Measurements from ENCODE around the gene TRAPPC6A.

Gene TRAPPC6A

DNA sequence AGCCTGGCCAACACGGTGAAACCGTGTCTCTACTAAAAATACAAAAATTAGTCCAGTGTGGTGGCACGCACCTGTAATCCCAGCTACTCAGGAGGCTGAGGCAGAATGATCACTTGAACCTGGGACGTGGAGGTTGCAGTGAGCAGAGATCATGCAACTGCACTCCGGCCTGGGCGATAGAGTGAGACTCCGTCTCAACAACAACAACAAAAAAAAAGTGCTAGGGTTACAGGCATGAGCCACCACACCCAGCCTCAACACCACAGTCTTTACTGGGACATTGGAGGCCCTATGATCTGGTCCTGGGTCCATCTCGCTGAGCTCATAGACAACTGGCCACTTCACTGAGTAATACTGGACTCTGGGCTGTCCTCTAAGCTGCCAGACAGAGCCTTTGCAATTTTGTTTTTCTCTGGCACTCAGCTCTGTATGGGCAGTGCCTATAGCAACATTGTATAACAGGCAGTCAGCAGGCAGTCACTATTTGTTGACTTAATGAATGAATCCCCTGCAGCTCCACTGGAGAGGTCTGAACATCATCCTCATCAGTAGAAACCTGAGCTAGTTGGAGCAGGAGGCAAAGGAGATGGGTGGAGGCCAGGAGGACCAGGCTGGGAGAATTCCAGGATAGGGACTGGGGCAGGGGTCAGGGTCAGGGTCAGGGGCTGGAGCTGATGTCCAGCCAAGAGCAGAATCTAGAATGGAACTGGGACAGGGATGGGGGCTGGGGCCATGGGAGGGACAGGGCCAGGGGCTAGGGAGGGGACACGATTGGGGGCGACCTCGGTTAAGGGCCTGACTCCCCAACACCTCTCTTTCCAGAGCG, 8.7 kb upstream of the TRAPPC6A start:
- DNase-seq (ENCODE audit: low read depth), result no peak

DNA sequence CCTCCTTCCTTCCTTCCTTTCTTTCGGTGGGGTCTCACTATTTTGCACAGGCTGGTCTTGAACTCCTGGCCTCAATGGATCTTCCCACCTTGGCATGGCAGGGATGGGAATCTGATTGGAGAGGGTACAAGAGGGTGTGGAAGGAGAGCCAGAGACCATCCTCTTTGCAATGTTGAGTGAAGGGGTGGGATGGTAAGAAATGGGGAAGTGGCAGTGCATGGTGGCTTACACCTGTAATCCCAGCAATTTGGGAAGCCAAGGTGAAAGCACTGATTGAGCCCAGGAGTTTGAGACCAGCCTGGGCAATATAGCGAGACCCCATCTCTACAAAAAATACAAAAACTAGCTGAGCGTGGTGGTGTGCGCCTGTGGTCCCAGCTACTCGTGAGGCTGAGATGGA, 6.1 kb upstream of the TRAPPC6A start:
- DNase-seq (ENCODE audit: low read depth), result no peak

DNA sequence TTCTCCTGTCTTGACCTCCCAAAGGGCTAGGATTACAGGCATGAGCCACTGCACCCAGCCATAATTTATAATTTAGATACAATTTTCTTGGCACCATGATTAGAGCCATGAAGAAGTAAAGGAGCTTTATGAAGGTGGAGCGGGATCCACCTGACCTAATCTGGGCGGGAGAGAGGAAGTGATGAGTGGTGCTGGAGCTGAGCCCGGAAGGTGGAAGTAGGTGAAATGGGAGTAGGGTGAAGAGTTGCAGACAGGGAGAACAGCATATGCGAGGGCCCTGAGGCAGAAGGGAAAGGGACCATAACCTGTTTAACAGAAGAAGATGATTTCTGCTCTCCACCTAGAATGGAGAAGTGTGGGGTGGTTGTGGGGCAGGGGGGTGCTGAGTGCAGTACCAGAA, 4.7 kb upstream of the TRAPPC6A start:
- no peak for DNase-seq (ENCODE audit: low read depth)

DNA sequence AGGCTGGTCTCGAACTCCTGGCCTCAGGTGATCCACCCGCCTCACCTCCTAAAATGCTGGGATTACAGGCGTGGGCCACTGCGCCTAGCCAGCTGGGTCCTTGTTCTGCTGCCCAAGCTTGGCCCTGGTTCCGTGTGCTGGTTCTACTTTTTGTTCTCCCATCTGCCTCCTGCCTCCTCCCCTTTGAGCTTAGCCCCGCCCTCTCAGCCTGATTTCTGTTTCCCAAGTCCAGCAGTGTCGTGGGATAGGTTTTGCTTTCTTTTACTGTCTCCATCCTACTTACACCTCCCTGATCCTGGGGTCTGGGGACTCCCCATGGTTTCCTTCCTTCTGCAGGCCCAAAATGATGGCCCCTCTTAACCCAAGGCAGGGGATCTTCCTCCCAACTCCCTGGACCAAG, 2.9 kb upstream of the TRAPPC6A start:
- no peak for DNase-seq (ENCODE audit: low read depth)

DNA sequence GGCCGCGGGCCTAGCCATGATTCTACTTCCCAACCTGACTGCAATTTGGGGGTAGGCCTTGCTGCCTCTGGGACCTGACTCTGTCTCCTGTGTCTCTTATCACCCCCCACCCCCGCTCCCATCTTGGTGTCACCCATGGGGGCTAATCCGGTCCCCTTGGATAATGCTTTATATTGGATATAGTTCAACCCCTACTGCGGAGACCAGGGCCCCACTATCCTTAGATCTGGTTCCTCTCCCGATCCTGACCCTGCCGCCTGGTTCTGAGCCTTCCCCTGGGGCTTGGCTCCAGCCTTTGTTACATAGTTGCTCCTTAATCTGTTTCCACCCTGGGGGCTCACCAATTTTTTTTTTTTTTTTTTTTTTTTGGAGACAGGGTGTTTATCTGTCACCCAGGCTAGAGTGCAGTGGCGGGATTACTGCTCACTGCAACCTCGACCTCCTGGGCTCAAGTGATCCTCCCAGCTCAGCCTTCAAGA, 1.9 kb upstream of the TRAPPC6A start:
- no peak for DNase-seq (ENCODE audit: low read depth)

DNA sequence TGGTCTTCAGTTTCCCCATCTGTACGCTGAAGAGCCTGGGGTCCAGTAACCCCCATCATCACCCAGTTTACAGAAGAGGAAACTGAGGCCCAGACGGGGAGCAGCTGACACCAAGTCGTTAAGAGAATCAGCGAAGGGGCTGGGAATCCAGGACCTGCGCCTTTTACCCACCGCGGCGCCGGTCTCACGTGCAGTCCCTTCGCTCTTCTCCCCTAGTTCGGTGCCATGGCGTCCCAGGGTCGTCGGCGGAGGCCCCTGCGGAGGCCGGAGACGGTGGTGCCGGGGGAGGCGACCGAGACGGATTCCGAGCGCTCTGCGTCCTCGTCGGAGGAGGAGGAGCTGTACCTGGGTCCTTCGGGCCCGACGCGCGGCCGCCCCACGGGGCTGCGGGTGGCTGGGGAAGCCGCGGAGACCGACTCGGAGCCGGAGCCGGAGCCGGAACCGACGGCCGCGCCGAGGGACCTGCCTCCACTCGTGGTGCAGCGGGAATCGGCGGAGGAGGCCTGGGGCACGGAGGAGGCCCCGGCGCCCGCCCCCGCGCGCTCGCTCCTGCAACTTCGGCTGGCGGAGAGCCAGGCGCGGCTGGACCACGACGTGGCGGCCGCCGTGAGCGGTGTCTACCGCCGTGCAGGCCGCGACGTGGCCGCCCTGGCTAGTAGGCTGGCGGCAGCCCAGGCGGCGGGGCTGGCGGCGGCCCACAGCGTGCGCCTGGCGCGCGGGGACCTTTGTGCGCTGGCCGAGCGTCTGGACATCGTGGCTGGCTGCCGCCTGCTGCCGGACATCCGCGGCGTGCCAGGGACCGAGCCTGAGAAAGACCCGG, 1.2 kb upstream of the TRAPPC6A start:
- DNase-seq (ENCODE audit: low read depth), result peak; percentile 20

DNA sequence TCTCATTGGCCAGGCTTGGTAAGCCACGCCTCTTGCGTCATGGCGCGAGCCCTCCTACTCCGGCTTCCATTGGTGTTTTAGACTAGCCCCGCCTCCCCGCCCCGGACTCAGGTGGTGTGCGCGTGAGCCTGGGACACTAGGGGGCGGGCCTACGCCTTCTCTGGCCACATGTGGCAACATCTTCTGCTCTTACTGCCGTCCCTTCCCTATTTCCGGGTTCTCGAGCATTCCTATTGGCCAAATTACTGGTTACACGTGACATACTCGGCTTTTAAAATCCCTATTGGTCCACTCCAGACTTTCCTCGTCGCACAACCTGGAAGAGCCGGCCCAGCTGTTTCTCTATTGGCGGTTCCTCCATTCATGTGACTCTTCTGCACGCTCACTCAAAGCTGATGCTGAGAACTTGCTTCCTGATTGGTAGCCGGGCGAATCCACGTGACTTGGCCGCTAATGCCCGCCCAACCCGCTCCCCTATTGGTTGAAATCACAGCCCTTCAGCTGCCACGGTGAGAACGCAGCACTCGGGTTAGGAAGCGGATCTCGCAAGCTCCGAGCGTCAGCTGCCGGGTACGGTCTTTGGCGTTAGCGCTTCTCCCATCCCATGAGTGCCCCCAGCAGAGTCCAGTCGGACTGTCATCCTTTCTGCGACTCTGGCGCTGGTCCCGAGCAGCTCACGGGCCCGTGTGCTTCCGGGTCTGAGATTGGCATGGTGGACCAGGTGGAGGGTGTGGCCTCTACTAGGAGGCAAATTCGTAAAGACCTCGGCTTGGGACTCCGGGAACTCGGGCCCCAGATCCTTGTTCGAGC, 430 bp upstream of the TRAPPC6A start, which contains the start of gene BLOC1S3:
BLOC1S3 (plus strand) TSS at position 523 of the 810 bp plus-strand sequence. CDS start 513 bp downstream, outside the sequence.
- peak; percentile 100 for DNase-seq (ENCODE audit: low read depth)

DNA sequence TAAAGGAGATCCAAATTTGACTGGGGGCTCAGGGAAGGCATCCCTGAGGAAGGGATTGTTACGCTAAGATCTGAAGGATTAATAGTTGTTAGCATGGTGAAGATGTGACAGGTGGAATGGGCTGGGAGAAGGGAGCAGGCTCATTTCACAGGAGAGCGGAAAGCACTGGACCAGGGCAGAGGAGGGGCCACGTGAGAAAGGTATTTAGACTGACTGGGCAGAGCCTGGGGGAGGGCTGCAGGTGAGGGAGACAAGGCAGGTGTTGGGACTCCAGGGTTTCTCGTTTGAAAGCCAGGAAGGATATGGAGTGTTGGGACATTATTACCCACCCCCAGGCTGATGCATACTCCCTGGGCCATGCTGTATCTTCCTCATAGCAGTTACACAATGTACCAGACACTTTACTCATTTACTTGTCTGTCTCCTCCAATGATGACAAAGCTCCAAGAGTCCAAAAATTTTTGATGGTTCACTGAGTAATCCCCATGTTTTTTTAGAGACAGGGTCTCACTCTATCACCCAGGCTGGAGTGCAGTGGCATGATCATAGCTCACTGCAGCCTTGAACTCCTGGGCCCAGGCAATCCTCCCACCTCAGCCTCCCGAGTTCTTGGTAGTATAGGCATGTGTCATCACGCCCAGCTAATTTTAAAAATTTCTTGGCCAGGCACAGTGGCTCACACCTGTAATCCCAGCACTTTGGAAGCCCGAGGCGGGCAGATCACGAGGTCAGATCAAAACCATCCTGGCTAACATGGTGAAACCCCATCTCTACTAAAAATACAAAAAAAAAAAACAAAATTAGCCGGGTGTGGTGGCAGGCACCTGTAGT, 2.3 kb downstream of the TRAPPC6A start:
- no peak for DNase-seq (ENCODE audit: low read depth)

DNA sequence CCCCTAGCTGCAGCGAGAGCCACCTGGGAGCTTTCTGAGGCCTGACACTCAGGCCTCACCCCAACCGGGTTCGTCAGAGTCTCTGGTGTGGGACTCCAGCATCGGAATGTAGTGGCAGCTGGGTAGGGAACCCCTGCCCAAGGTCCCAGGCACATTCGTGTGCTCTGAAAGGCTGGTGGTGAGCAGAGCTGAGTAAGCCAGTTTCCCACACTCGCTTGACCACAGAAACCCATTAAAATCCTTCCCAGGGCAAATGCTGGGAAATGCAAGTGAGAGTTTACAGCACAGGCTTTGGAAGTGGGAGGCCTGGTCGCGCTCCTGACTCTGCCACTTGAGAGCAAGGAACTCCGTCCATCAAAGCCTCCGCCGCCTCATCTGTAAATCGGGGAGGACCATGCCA, 4.2 kb downstream of the TRAPPC6A start:
- no peak for DNase-seq (ENCODE audit: low read depth)

DNA sequence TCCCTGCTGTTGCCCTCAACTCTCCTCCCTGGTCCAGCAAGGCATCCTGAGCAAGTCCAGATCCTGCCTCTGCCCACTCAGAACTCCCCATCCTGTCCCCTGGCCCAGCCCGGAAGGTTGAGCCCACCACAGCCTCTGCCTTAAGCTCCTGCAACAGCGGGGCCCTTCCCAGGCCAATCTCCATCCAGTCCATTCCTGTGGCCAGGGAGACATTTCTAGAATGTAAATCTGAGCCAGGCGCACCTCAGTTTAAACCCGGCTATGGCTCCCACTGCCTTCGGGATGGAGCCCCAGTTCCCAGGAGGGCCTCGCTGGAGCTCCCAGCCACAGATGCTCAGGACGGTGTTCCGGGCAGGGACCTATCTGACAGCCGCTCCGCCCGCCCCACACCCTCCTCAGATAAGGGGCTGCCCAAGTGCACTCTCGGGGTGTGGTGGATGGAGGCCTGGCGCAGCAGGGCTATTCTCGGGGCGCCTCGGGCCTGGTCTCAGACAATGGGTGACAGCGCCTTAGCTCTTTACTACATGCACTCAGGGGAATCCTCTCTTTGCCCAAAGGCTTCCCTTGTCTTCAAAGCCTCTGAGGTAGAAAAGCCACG, 5.3 kb downstream of the TRAPPC6A start:
- DNase-seq (ENCODE audit: low read depth), result no peak

DNA sequence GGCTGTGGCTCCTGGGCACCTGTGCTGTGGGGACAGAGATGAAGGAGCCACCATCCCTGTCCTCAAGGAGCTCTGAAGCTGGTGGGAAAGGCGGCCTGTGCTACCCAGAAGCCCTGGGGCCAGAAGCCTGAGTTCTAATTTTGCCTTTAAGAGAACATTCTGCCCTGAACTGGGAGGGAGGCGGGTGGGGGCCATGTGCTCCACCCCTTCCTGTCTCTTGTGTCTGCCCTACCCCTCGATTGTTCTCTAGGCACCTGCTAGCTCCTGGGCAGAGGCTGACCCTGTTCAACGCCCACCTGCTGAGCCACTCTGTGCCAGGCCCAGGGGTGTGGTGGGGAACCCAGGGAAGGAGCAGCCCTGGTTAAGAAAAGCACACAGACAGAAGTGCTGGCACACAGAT, 5.9 kb downstream of the TRAPPC6A start:
- no peak for DNase-seq (ENCODE audit: low read depth)

DNA sequence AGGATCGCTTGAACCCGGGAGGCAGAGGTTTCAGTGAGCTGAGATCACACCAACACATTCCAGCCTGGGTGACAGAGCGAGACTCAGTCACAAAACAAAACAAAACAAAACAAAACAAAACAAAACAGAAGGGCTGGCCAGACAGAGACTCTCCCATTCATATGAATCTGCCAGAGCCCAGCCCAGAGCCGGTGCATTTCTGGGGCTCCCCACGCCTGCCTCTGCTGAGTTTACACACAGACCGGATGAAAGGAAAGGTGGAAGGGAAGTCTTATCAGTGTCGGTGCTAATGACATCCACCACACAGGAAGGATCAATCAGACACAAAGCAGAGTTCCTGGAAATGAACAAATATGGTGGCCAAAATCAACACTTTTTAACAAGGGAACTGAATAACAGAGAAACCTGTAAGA, 6.8 kb downstream of the TRAPPC6A start:
- no peak for DNase-seq (ENCODE audit: low read depth)

DNA sequence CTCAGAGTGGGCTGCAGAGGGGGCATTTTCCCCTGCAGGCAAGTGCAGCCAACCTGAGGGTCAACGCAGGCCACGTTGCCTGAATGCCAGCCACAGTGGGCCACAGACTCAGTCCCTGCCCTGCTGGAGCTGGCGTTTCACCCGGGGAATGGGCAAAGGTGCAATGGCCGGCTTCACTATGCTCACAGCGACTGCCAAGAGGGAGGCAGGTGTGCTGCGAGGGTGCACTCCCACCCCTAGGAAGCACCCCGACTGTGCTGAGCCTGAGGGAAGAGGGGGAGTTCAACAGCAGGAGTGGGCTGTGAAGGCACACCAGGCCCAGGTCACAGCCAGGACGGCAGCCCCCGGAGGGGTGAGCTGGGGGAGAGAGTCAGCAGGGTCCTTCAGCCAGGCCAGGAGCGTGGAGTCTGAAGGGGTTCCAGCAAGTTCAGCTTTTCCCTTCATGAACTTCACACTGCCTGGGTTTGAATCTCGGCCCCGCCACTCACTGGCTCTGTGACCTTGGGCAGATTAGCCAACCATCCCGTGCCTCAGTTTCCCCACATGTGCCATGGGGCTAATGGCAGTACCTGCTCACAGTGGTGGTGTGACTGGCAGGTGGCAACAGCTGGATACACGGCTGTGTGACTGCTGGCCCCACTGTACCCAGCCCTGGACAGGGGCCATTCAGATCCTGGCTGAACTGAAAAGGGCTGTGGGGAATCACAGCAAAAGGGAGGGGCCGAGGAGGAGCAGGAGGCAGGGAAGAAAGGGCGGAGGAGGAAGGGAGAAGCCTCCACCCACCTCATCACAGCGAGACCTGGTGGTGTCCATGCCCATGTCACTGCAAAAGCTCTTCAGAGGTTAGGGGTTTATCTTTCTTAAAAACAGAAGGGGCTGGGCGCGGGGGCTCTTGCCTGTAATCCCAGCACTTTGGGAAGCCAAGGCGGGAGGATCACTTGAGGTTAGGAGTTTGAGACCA, 7.6 kb downstream of the TRAPPC6A start:
- DNase-seq (ENCODE audit: low read depth), result no peak

DNA sequence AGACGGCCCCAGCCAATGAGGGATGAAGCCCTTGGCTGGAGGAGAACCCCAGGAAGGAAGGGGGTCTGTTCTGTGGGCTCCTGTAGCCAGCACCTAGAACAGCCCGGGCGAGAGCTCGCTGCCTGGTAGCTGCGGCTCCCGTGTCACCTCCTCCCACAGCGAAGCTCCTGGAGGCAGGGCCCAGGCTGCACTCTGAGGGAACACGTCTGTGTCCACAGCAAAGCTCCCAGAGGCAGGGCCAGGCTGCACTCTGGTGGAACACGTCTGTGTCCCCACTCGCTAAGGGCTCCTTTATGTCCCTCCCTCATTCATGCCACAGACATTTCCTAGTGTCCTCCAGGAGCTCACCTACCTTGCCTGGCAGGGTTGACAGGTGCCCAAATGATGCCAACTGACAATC, 8.4 kb downstream of the TRAPPC6A start:
- no peak for DNase-seq (ENCODE audit: low read depth)

DNA sequence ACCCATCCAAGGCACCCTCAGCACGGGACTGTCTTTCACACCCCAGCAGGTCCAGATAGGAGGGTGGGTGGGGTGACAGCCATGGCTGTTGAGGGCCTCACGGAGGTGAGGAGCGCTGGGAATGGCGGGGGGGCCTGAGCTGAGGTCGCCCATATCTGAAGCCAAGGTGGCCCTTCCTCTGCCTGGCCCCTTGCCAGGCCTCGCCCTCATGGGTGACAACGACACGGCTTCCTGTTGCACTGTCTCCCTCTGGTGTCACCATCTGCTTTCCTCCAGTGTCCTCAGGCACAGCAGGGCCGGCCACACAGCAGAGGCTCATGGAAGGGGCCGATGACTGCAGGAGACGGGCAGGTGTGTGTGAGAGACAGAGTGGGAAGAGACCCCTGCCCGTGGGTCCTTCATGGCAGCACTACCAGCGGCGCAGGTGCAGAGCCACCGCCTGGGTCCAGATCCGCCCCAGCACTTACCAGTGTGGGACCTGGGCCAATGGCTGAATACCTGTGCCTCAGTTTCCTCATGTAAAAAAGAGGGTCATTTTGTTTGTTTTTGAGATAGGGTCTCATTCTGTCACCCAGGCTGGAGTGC, 9.2 kb downstream of the TRAPPC6A start:
- no peak for DNase-seq (ENCODE audit: low read depth)

DNA sequence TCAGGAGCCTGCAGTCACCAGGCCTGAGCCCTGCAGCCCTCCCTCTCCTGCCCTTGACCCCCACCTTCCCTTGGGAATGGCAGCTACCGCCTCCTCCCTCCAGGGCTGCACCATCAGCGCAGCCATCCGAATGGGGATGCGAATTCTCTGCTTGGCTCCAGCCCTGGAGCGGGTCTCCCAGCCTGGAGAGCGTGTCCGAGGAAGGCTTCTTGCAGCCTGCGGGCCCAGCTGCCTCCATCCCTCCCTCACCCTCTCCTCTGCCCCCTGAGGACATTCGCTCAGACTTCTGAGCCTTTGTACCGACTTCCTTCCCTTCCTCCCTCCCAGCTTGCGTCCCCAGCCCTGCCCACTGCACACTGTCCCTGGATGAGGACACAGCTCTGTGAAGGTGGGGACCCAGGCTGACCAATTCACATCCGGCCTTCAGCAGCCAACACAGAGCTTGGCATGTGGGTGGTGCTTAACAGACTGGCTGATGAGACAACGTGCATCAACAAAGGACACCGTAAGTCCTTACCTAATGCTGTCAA, 11.2 kb downstream of the TRAPPC6A start:
- DNase-seq (ENCODE audit: low read depth), result no peak

DNA sequence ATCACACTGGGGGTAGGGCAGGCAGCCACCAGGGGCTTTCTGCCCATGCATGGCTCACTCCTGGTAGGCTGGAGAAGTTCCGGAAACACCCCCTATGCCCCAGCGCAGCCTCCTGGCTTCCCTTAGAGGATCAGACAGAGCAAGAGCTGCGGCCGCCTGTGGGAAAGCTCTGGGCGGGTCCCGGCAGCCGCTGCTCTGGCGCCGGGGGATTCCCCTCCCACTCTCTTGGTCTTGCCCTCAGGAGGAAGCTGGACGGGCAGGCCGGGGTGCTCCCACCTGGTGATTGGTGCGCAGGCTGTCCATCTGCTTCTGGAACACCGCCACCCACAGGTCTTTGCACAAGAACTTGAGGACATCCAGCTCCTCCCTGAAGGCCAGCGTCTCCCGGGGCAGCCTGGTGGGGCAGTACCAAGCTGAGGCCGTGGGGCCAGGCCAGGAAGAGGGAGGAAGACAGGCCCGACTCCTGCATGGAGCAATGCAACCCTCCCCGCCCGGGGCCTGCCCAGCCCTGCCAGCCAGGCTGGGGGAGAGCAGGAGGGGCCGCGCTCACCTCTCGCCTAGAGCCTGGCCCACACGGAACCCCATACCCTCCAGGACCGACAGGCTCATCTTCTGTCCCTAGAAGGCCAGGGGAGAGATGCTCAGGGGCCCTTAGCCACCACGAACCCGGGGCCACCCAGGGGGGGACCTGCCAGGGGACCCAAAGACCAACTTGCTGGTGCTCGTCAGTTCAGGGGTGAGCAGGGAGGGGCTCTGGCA, 13.3 kb downstream of the TRAPPC6A start:
- DNase-seq (ENCODE audit: low read depth), result no peak

All from T follicular helper cell (primary cell).